Measurements from ENCODE around the gene RIMKLA.
A peak's percentile ranks its signal among the peaks of the same experiment; 100 is the strongest.

GRCh38 chr1:42381280-42381673 lies 685 bp downstream of the RIMKLA start:
- peak; percentile 93 for TF ChIP-seq EZH2phosphoT487 (IDR thresholded peaks at IDR 0.05; ENCODE audit: borderline replicate concordance, low read depth, low read length)
- no peak for TF ChIP-seq CTCF (conservative IDR thresholded peaks at IDR 0.05; ENCODE audit: low read length)
